Adrenal gland (tissue), 12 donors: Measurements from ENCODE around the gene RASD2. TPM values are rescaled to one million over a fixed set of nuclear protein-coding genes. Genes with fewer than 3 reads are reported as not detected.
A peak's percentile ranks its signal among the peaks of the same experiment; 100 is the strongest.

ENCODE experiments used
- DNase-seq, 7 donors: peaks; one replicate each; pipeline ENCODE4 v3.0.0-alpha.2; 2019 to 2020
- H3K27ac ChIP-seq, 5 donors: fragments of 200-600 bp; sonication (generic) in 4 of 5; 1 replicate in 3 of 5; 2 replicates in 2 of 5; pipeline versions ENCODE4 v1.5.1 to v1.8.0; 2016 to 2020; ENCODE audit warnings: mild to moderate bottlenecking in 1 of 5
- H3K27me3 ChIP-seq: fragments of 200-600 bp; 2 replicates; pipeline ENCODE4 v1.8.0; 2021
- H3K36me3 ChIP-seq, 2 donors: fragments of 200-600 bp; replicated peaks in 1 of 2; 1 replicate in 1 of 2; 2 replicates in 1 of 2; pipeline versions ENCODE4 v1.5.1 to v1.8.0; 2018 to 2022
- H3K4me1 ChIP-seq, 2 donors: fragments of 200-600 bp; replicated peaks in 1 of 2; 1 replicate in 1 of 2; 2 replicates in 1 of 2; pipeline versions ENCODE4 v1.5.1 to v1.8.0; 2018 to 2021
- H3K4me3 ChIP-seq, 4 donors: fragments of 200-600 bp; sonication (generic) in 3 of 4; one replicate each; pipeline ENCODE4 v1.5.1; 2016 to 2018
- H3K9me3 ChIP-seq, 3 donors: fragments of 200-600 bp; sonication (generic) in 1 of 3; replicated peaks in 1 of 3; 1 replicate in 2 of 3; 2 replicates in 1 of 3; pipeline versions ENCODE4 v1.5.1 to v1.8.0; 2016 to 2021
- CTCF ChIP-seq, 6 experiments: fragments of 450-650 bp in 4 of 6; fragments of 200-600 bp in 2 of 6; sonication (generic) in 1 of 6; IDR thresholded peaks; 1 replicate in 5 of 6; 2 replicates in 1 of 6; pipeline versions ENCODE4 v1.5.1 to v1.8.0; 2016 to 2021; ENCODE audit warnings: antibody characterized with exemption in 6 of 6, mild to moderate bottlenecking in 2 of 6, moderate library complexity in 1 of 6
- POLR2A ChIP-seq, 2 donors: fragments of 450-650 bp; IDR thresholded peaks; one replicate each; pipeline ENCODE4 v1.6.1; 2017; ENCODE audit warnings: antibody characterized with exemption in 2 of 2, mild to moderate bottlenecking in 2 of 2, moderate library complexity in 1 of 2
- WGBS, 4 donors: extraction: QIAGEN DNeasy Blood & Tissue Kit in 2 of 4; methylation state at CpG; one replicate each; pipeline versions ENCODE4 v1.1.5 to v1.1.7; 2013 to 2017; 5-methylcytosine and 5-hydroxymethylcytosine counted together
- intact Hi-C, 2 donors: fragments of 100-400 bp; cut with DNase I; formaldehyde crosslinking; loops; one replicate each; pipeline versions ENCODE4 v1.14.1 to v1.15.0; 2022 to 2023
- polyA plus RNA-seq, 3 donors: library from polyadenylated mRNA; stranded (reverse); fragments of 200-250 nt in 2 of 3; fragments of 350-450 nt in 1 of 3; fragmentation: Illumina TruSeq in 1 of 3; extraction: RNeasy Lipid Tissue Mini Kit (QIAGEN cat#74804) in 1 of 3; gene quantifications; one replicate each; pipeline ENCODE4 v1.2.3, GENCODE V29; 2013 to 2014
- total RNA-seq, 9 donors: library from RNA; depleted of rRNA in 4 of 9; stranded (reverse); fragments of >200 nt in 4 of 9; fragments of 120-200 nt in 1 of 9; fragmentation: NEBNext Ultra II Directional in 1 of 9; extraction: Animal tissue kit (Norgen Biotek cat#: 25700) in 1 of 9; gene quantifications; one replicate each; pipeline versions ENCODE4 v1.1.0 to v1.2.4, GENCODE V29; 2013 to 2023
- donor health status: healthy with polysubstance abuse.
- donor health status: Bipolar disorder and iron deficiency.
- donor health status: DM: yes; HTN: yes; CAD: no.
- donor health status: DM: no; HTN: no; CAD: no.
- donor health status: DM: no; HTN: no; CAD: no.
- donor health status: DM: yes; HTN: yes; CAD: no.

The RASD2 gene
- total and polyA plus RNA-seq, 12 donors, result 0.06 to 10.4 (median 3.4) TPM

DNA sequence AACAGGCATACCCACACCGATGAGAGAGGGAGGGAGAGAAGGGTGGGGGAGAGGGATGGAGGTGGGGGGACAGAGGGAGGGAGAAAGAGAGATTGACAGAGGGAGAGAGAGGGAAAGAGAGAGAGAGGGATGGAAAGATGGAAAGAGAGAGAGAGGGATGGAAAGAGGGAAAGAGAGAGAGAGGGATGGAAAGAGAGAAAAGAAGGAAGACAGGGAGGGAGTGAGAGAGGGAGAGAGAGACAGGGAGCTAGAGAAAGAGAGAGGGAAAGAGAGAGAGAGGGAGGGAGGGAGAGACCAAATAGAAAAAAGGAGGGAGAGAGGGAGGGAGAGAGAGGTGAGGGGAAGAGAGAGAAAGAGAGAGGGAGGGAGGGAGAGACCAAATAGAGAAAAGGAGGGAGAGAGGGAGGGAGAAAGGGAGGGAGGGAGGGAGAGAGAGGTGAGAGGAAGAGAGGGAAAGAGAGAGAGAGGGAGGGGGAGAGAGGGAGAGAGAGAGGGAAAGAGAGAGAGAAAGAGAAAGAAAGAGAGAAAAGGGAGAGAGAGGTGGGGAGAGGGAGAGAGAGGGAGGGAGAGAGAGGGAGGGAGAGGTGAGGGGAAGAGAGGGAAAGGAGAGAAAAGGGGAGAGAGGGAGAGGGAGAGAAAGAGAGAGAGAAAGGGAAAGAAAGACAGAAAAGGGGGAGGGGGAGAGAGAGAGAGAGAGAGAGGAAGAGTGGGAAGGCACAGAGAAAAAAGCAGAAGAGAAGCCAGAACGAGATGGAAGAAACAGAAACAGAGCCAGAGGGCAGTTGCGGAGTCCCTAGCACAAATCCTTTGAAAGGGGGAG lies 52.6 kb downstream of the RASD2 start:
- H3K4me3 ChIP-seq, result no peak overlapping the region
- DNase-seq, result no peak
- H3K9me3 ChIP-seq, result no peaks in the 10 kb centered on the region
- intact Hi-C loops, result no loop called here
- peaks cover 0 to 6% of the 10 kb centered on the region in 2 donors for H3K4me1 ChIP-seq
- 45 to 58% (median 55%) methylated on average over 3 of the region's 3 CpGs for WGBS, 4 donors
- H3K27me3 ChIP-seq, result no peaks in the 10 kb centered on the region
- no peak overlapping the region for H3K27ac ChIP-seq
- no peaks in the 10 kb centered on the region for H3K36me3 ChIP-seq
- no peak for TF ChIP-seq CTCF (IDR thresholded peaks at IDR 0.05)

DNA sequence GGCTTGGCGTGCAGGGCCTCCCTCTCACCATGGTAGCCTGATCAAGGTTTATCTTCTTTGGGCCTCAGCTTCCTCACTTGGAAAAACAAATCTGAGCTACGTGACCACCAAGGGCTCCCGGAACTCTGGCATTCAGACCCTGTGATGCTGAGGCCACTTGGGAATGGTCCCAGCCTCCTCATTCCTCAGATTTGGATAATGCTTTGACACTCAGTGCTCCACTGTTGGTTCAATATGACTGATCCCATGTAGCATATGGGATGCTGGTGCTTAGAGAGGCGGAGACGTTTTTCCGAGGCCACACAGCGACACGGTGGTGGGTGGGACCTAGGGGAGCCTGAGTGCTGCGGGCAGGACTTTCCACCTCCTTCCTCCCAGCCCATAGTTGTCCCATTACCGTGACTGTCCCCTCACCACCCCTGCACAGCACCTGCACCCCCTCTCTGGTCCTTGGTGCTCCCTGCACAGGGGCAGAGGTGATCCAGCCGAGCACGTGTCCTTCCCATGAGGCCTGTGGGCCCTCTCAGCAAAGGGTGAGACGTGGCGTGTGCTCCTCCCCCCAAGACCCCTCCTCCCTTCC lies 53.4 kb downstream of the RASD2 start:
- intact Hi-C loops, result no loop called here
- H3K27ac ChIP-seq, result no peak overlapping the region

DNA sequence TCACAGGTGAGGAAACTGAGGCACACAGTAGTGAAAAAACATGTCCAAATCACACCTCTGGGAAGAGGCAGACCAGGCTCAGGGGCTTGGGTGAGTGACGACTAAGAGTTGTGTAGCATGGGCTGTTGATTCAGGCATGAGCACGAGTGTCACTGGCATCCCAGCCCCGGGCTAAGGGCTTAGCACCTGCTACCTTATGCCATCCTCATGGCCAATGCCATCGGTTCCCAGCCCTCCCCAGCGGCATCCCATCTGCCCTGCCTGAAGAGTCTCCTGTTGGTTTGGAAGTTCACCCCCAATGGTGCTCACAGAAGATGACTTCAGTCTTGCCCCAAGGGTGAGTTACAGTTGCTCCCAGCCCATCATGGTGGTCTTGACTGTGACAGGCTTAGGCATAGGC lies 54.1 kb downstream of the RASD2 start:
- TF ChIP-seq CTCF (IDR thresholded peaks at IDR 0.05) (no peak), POLR2A (IDR thresholded peaks at IDR 0.05) (no peak)
- intact Hi-C loops, result no loop called here
- no peaks in the 10 kb centered on the region for H3K27me3 ChIP-seq
- DNase-seq, result no peak
- peaks cover 0 to 6% of the 10 kb centered on the region in 2 donors for H3K4me1 ChIP-seq
- H3K4me3 ChIP-seq, result no peak overlapping the region
- 92 to 98% (median 97%) methylated on average over 5 of the region's 5 CpGs for WGBS, 4 donors
- no peaks in the 10 kb centered on the region for H3K9me3 ChIP-seq
- H3K27ac ChIP-seq, result no peak overlapping the region
- no peaks in the 10 kb centered on the region for H3K36me3 ChIP-seq

More for the DNA sequence above, 53.4 kb downstream of the RASD2 start:
- Histone ChIP-seq H3K9me3 (no peaks in the 10 kb centered on the region), H3K4me3 (no peak overlapping the region), H3K4me1 (peaks cover 0 to 6% of the 10 kb centered on the region in 2 donors), H3K36me3 (no peaks in the 10 kb centered on the region), H3K27me3 (no peaks in the 10 kb centered on the region)
- WGBS, 4 donors, result 81 to 85% (median 84%) methylated on average over 11 to 14 of the region's 14 CpGs
- TF ChIP-seq CTCF (IDR thresholded peaks at IDR 0.05) (no peak), POLR2A (IDR thresholded peaks at IDR 0.05) (no peak)
- no peak for DNase-seq

DNA sequence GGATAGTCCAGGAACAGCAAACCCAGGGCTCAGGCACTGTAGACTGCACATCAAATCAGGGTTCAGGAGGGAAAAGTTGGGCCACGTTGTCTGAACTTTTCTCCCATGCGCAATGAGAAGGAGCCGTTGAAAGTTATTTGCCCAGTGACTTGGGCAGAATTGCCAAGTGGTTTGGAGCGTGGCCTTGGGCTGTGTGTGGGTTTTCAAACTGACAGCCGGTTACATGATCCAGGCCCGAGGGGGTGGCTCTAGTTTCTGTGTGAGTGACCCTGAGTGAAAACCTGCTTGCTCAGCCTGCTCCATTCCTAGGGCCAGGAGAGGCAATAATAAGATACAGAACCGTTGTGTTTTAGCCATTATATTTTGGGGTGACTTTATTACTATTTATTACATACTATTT lies 56.2 kb downstream of the RASD2 start:
- TF ChIP-seq CTCF (IDR thresholded peaks at IDR 0.05) (no peak), POLR2A (IDR thresholded peaks at IDR 0.05) (no peak)
- Histone ChIP-seq H3K27ac (no peak overlapping the region), H3K4me3 (no peak overlapping the region), H3K36me3 (no peaks in the 10 kb centered on the region), H3K27me3 (no peaks in the 10 kb centered on the region), H3K9me3 (no peaks in the 10 kb centered on the region), H3K4me1 (peaks cover 0 to 6% of the 10 kb centered on the region in 2 donors)
- intact Hi-C loops, result no loop called here
- 31 to 47% (median 43%) methylated on average over 7 of the region's 7 CpGs for WGBS, 4 donors
- DNase-seq, result peak; percentile 69 to 91 (median 87)
